Measurements from ENCODE around the gene RNF207.

- TF ChIP-seq CEBPB (IDR thresholded peaks at IDR 0.05) (no peak), REST (IDR thresholded peaks at IDR 0.05; ENCODE audit: low read depth) (no peak), MAX (IDR thresholded peaks at IDR 0.05) (no peak), EP300 (IDR thresholded peaks at IDR 0.05; ENCODE audit: borderline replicate concordance) (no peak), TAF1 (IDR thresholded peaks at IDR 0.05; ENCODE audit: low read depth) (no peak), FOXM1 (IDR thresholded peaks at IDR 0.05; ENCODE audit: borderline replicate concordance, low read depth) (no peak), EGR1 (IDR thresholded peaks at IDR 0.05) (no peak), CREB1 (IDR thresholded peaks at IDR 0.05; ENCODE audit: low read depth) (no peak), YY1 (IDR thresholded peaks at IDR 0.05; ENCODE audit: low read depth) (no peak), TEAD4 (IDR thresholded peaks at IDR 0.05) (no peak), TCF12 (IDR thresholded peaks at IDR 0.05; ENCODE audit: low read depth) (no peak), RAD21 (IDR thresholded peaks at IDR 0.05; ENCODE audit: low read depth) (no peak), NFIC (IDR thresholded peaks at IDR 0.05) (no peak), USF1 (IDR thresholded peaks at IDR 0.05) (no peak)
These were observed 21.7 kb upstream of the RNF207 start for GRCh38 chr1:6184083-6184783.
